Measurements from ENCODE around the gene NMT1.

The NMT1 gene

GRCh38 chr17:45022288-45022648 is 38.8 kb upstream of the NMT1 start:
- Histone ChIP-seq H3K9me3 (ENCODE audit: control insufficient read depth, insufficient read depth, low read depth, low read length) (no peaks in the 10 kb centered on the region), H3K4me1 (ENCODE audit: control insufficient read depth, insufficient read depth, low read length) (peaks cover 44% of the 10 kb centered on the region), H3K9ac (ENCODE audit: low read length) (no peak overlapping the region), H3K27ac (ENCODE audit: low read depth, low read length) (no peak overlapping the region), H3K4me3 (ENCODE audit: low read depth, low read length) (no peak overlapping the region; the same call in 1 of the 2 replicates), H3K27me3 (ENCODE audit: control insufficient read depth, insufficient read depth, low read length) (peaks cover 43% of the 10 kb centered on the region), H3K36me3 (ENCODE audit: control insufficient read depth, insufficient read depth, low read length) (peaks cover 21% of the 10 kb centered on the region)

GRCh38 chr17:45022655-45023339 is 38.3 kb upstream of the NMT1 start:
- H3K4me3 ChIP-seq (ENCODE audit: low read depth, low read length): no peak overlapping the region
- H3K27ac ChIP-seq (ENCODE audit: low read depth, low read length): no peak overlapping the region
- no peak overlapping the region for H3K9ac ChIP-seq (ENCODE audit: low read length)

GRCh38 chr17:45029096-45029495 is 32.0 kb upstream of the NMT1 start:
- Histone ChIP-seq H3K36me3 (ENCODE audit: control insufficient read depth, insufficient read depth, low read length) (peaks cover 67% of the 10 kb centered on the region), H3K9ac (ENCODE audit: low read length) (no peak overlapping the region), H3K9me3 (ENCODE audit: control insufficient read depth, insufficient read depth, low read depth, low read length) (no peaks in the 10 kb centered on the region), H3K4me1 (ENCODE audit: control insufficient read depth, insufficient read depth, low read length) (no peaks in the 10 kb centered on the region), H3K27me3 (ENCODE audit: control insufficient read depth, insufficient read depth, low read length) (no peaks in the 10 kb centered on the region), H3K27ac (ENCODE audit: low read depth, low read length) (no peak overlapping the region), H3K4me3 (ENCODE audit: low read depth, low read length) (no peak overlapping the region)

More at GRCh38 chr17:45022655-45023339, 38.3 kb upstream of the NMT1 start:
- H3K4me1 ChIP-seq (ENCODE audit: control insufficient read depth, insufficient read depth, low read length): peaks cover 44% of the 10 kb centered on the region
- peaks cover 23% of the 10 kb centered on the region for H3K36me3 ChIP-seq (ENCODE audit: control insufficient read depth, insufficient read depth, low read length)
- H3K27me3 ChIP-seq (ENCODE audit: control insufficient read depth, insufficient read depth, low read length): peaks cover 40% of the 10 kb centered on the region
- no peaks in the 10 kb centered on the region for H3K9me3 ChIP-seq (ENCODE audit: control insufficient read depth, insufficient read depth, low read depth, low read length)

- no peaks in the 10 kb centered on the region for H3K27me3 ChIP-seq (ENCODE audit: control insufficient read depth, insufficient read depth, low read length)
Measured at GRCh38 chr17:45029758-45030423, 31.2 kb upstream of the NMT1 start.

GRCh38 chr17:45030733-45031132 is 30.4 kb upstream of the NMT1 start:
- H3K27me3 ChIP-seq (ENCODE audit: control insufficient read depth, insufficient read depth, low read length): no peaks in the 10 kb centered on the region
- peaks cover 71% of the 10 kb centered on the region for H3K36me3 ChIP-seq (ENCODE audit: control insufficient read depth, insufficient read depth, low read length)
- H3K27ac ChIP-seq (ENCODE audit: low read depth, low read length): no peak overlapping the region

More at GRCh38 chr17:45029758-45030423, 31.2 kb upstream of the NMT1 start:
- Histone ChIP-seq H3K9ac (ENCODE audit: low read length) (no peak overlapping the region), H3K9me3 (ENCODE audit: control insufficient read depth, insufficient read depth, low read depth, low read length) (no peaks in the 10 kb centered on the region), H3K27ac (ENCODE audit: low read depth, low read length) (no peak overlapping the region), H3K36me3 (ENCODE audit: control insufficient read depth, insufficient read depth, low read length) (peaks cover 69% of the 10 kb centered on the region), H3K4me3 (ENCODE audit: low read depth, low read length) (no peak overlapping the region), H3K4me1 (ENCODE audit: control insufficient read depth, insufficient read depth, low read length) (no peaks in the 10 kb centered on the region)

GRCh38 chr17:45031231-45032173 is 29.6 kb upstream of the NMT1 start:
- H3K9me3 ChIP-seq (ENCODE audit: control insufficient read depth, insufficient read depth, low read depth, low read length): no peaks in the 10 kb centered on the region
- H3K27me3 ChIP-seq (ENCODE audit: control insufficient read depth, insufficient read depth, low read length): no peaks in the 10 kb centered on the region
- H3K27ac ChIP-seq (ENCODE audit: low read depth, low read length): no peak overlapping the region
- no peaks in the 10 kb centered on the region for H3K4me1 ChIP-seq (ENCODE audit: control insufficient read depth, insufficient read depth, low read length)
- H3K4me3 ChIP-seq (ENCODE audit: low read depth, low read length): no peak overlapping the region
- H3K9ac ChIP-seq (ENCODE audit: low read length): no peak overlapping the region
- H3K36me3 ChIP-seq (ENCODE audit: control insufficient read depth, insufficient read depth, low read length): peaks cover 73% of the 10 kb centered on the region

More at GRCh38 chr17:45030733-45031132, 30.4 kb upstream of the NMT1 start:
- Histone ChIP-seq H3K4me3 (ENCODE audit: low read depth, low read length) (no peak overlapping the region), H3K9me3 (ENCODE audit: control insufficient read depth, insufficient read depth, low read depth, low read length) (no peaks in the 10 kb centered on the region), H3K9ac (ENCODE audit: low read length) (no peak overlapping the region), H3K4me1 (ENCODE audit: control insufficient read depth, insufficient read depth, low read length) (no peaks in the 10 kb centered on the region)

- peaks cover 66% of the 10 kb centered on the region for H3K36me3 ChIP-seq (ENCODE audit: control insufficient read depth, insufficient read depth, low read length)
- no peak overlapping the region for H3K9ac ChIP-seq (ENCODE audit: low read length)
- H3K4me3 ChIP-seq (ENCODE audit: low read depth, low read length): no peak overlapping the region
- H3K4me1 ChIP-seq (ENCODE audit: control insufficient read depth, insufficient read depth, low read length): no peaks in the 10 kb centered on the region
- no peak overlapping the region for H3K27ac ChIP-seq (ENCODE audit: low read depth, low read length)
- H3K9me3 ChIP-seq (ENCODE audit: control insufficient read depth, insufficient read depth, low read depth, low read length): no peaks in the 10 kb centered on the region
- no peaks in the 10 kb centered on the region for H3K27me3 ChIP-seq (ENCODE audit: control insufficient read depth, insufficient read depth, low read length)
Measured at GRCh38 chr17:45032174-45032541, 29.0 kb upstream of the NMT1 start.

- Histone ChIP-seq H3K9ac (ENCODE audit: low read length) (no peak overlapping the region), H3K27me3 (ENCODE audit: control insufficient read depth, insufficient read depth, low read length) (no peaks in the 10 kb centered on the region), H3K4me1 (ENCODE audit: control insufficient read depth, insufficient read depth, low read length) (peaks cover 5% of the 10 kb centered on the region; the same call in 1 of the 2 replicates), H3K9me3 (ENCODE audit: control insufficient read depth, insufficient read depth, low read depth, low read length) (no peaks in the 10 kb centered on the region), H3K36me3 (ENCODE audit: control insufficient read depth, insufficient read depth, low read length) (peaks cover 55% of the 10 kb centered on the region), H3K27ac (ENCODE audit: low read depth, low read length) (no peak overlapping the region), H3K4me3 (ENCODE audit: low read depth, low read length) (no peak overlapping the region)
Measured at GRCh38 chr17:45034599-45034998, 26.5 kb upstream of the NMT1 start.

- Histone ChIP-seq H3K4me3 (ENCODE audit: low read depth, low read length) (no peak overlapping the region), H3K9ac (ENCODE audit: low read length) (no peak overlapping the region), H3K9me3 (ENCODE audit: control insufficient read depth, insufficient read depth, low read depth, low read length) (no peaks in the 10 kb centered on the region), H3K27me3 (ENCODE audit: control insufficient read depth, insufficient read depth, low read length) (no peaks in the 10 kb centered on the region), H3K27ac (ENCODE audit: low read depth, low read length) (no peak overlapping the region), H3K36me3 (ENCODE audit: control insufficient read depth, insufficient read depth, low read length) (peaks cover 42% of the 10 kb centered on the region), H3K4me1 (ENCODE audit: control insufficient read depth, insufficient read depth, low read length) (peaks cover 8% of the 10 kb centered on the region)
Measured at GRCh38 chr17:45035848-45036247, 25.3 kb upstream of the NMT1 start.

- no peaks in the 10 kb centered on the region for H3K27me3 ChIP-seq (ENCODE audit: control insufficient read depth, insufficient read depth, low read length)
- H3K4me1 ChIP-seq (ENCODE audit: control insufficient read depth, insufficient read depth, low read length): peaks cover 12% of the 10 kb centered on the region
- H3K9me3 ChIP-seq (ENCODE audit: control insufficient read depth, insufficient read depth, low read depth, low read length): no peaks in the 10 kb centered on the region
- H3K27ac ChIP-seq (ENCODE audit: low read depth, low read length): no peak overlapping the region
- no peak overlapping the region for H3K4me3 ChIP-seq (ENCODE audit: low read depth, low read length)
- no peak overlapping the region for H3K9ac ChIP-seq (ENCODE audit: low read length)
- peaks cover 34% of the 10 kb centered on the region for H3K36me3 ChIP-seq (ENCODE audit: control insufficient read depth, insufficient read depth, low read length)
Measured at GRCh38 chr17:45036691-45037090, 24.4 kb upstream of the NMT1 start.
